Activated CD8-positive, alpha-beta memory T cell treated with anti-CD3 and anti-CD28 coated beads for 48 hours (primary cell): Measurements from ENCODE around the gene SPINK6.

Experiments used
- DNase-seq, 3 experiments: peaks; one replicate each; pipeline ENCODE4 v3.0.0-alpha.2; 2020; ENCODE audit warnings: low read depth in 2 of 3, low spot score in 2 of 3

Gene SPINK6

GRCh38 chr5:148202531-148203203 lies at the start of gene SPINK6:
Gene SPINK6 (plus strand): TSS chr5:148203042. CDS start chr5:148203097, 55 bp downstream.
- no peak for DNase-seq

GRCh38 chr5:148156609-148157008 lies 46.2 kb upstream of the SPINK6 start:
- DNase-seq = no peak

- DNase-seq = no peak
These were observed 40.8 kb upstream of the SPINK6 start for GRCh38 chr5:148162038-148162437.

GRCh38 chr5:148163345-148163744 lies 39.5 kb upstream of the SPINK6 start:
- DNase-seq = no peak

GRCh38 chr5:148166550-148167283 lies 36.1 kb upstream of the SPINK6 start:
- no peak for DNase-seq

GRCh38 chr5:148168246-148168645 lies 34.6 kb upstream of the SPINK6 start, which contains the start of gene SPINK14:
Gene SPINK14 (plus strand): TSS chr5:148168546. CDS start chr5:148169733, 1,187 bp downstream.
- DNase-seq = no peak

- DNase-seq = no peak
These were observed 30.5 kb upstream of the SPINK6 start for GRCh38 chr5:148172377-148172776.

GRCh38 chr5:148176480-148176879 lies 26.4 kb upstream of the SPINK6 start:
- no peak for DNase-seq

- DNase-seq = no peak
These were observed 25.6 kb upstream of the SPINK6 start for GRCh38 chr5:148177207-148177606.

GRCh38 chr5:148179234-148179824 lies 23.5 kb upstream of the SPINK6 start:
- DNase-seq = no peak

GRCh38 chr5:148186248-148187003 lies 16.4 kb upstream of the SPINK6 start:
- no peak for DNase-seq

- no peak for DNase-seq
These were observed 11.8 kb upstream of the SPINK6 start for GRCh38 chr5:148191010-148191409.

- no peak for DNase-seq
These were observed 9.6 kb upstream of the SPINK6 start for GRCh38 chr5:148193202-148193601.

GRCh38 chr5:148201151-148201550 lies 1.7 kb upstream of the SPINK6 start:
- no peak for DNase-seq

- no peak for DNase-seq
These were observed 2.4 kb downstream of the SPINK6 start for GRCh38 chr5:148205044-148205806.

GRCh38 chr5:148205865-148206264 lies 3.0 kb downstream of the SPINK6 start:
- DNase-seq = no peak

- DNase-seq = no peak
These were observed 3.8 kb downstream of the SPINK6 start for GRCh38 chr5:148206620-148207019.

GRCh38 chr5:148208226-148208625 lies 5.4 kb downstream of the SPINK6 start:
- DNase-seq = no peak

GRCh38 chr5:148209151-148209770 lies 6.4 kb downstream of the SPINK6 start:
- DNase-seq = no peak

- DNase-seq = no peak
These were observed 11.9 kb downstream of the SPINK6 start for GRCh38 chr5:148214665-148215185.
